Endodermal cell (in vitro differentiated cells): ENCODE measurements around the gene MAST3. TPM values are rescaled to one million over a fixed set of nuclear protein-coding genes. Genes with fewer than 3 reads are reported as not detected.

Source experiments
- DNase-seq: peaks from one replicate; pipeline ENCODE4 v3.0.0-alpha.2; 2017
- H3K27ac ChIP-seq: 2 replicates; pipeline ENCODE4 v1.5.1; 2013; ENCODE audit warnings: mild to moderate bottlenecking, low read depth, low read length, moderate library complexity
- H3K27me3 ChIP-seq: 2 replicates; pipeline ENCODE4 v1.6.1; 2013; ENCODE audit warnings: mild to moderate bottlenecking, low read length, moderate library complexity; ENCODE audit not compliant: insufficient read depth, control insufficient read depth, poor library complexity, severe bottlenecking
- H3K36me3 ChIP-seq: 2 replicates; pipeline ENCODE4 v1.7.0; 2013; ENCODE audit warnings: mild to moderate bottlenecking, low read length, moderate library complexity; ENCODE audit not compliant: control insufficient read depth, insufficient read depth
- H3K4me1 ChIP-seq: one replicate; pipeline ENCODE4 v1.7.0; 2013; ENCODE audit warnings: low read length; ENCODE audit not compliant: control insufficient read depth, insufficient read depth
- H3K4me3 ChIP-seq: 2 replicates; pipeline ENCODE4 v1.5.1; 2013; ENCODE audit warnings: mild to moderate bottlenecking, low read length, moderate library complexity
- H3K9ac ChIP-seq: 2 replicates; pipeline ENCODE4 v1.6.1; 2013; ENCODE audit warnings: mild to moderate bottlenecking, low read length, moderate library complexity; ENCODE audit not compliant: poor library complexity, severe bottlenecking; ENCODE audit errors: extremely low read depth
- H3K9me3 ChIP-seq: 2 replicates; pipeline ENCODE4 v1.6.1; 2013; ENCODE audit warnings: mild to moderate bottlenecking, low read length, moderate library complexity; ENCODE audit not compliant: control insufficient read depth
- H3K27ac Mint-ChIP-seq: 2 replicates; pipeline ENCODE4 v1.8.0; 2020; ENCODE audit warnings: mixed read lengths
- H3K27me3 Mint-ChIP-seq: 2 replicates; pipeline ENCODE4 v1.8.0; 2021; ENCODE audit warnings: mild to moderate bottlenecking, mixed read lengths; ENCODE audit not compliant: insufficient read depth
- H3K36me3 Mint-ChIP-seq: 2 replicates; pipeline ENCODE4 v1.8.0; 2020; ENCODE audit warnings: low read depth, mixed read lengths
- H3K4me1 Mint-ChIP-seq: 2 replicates; pipeline ENCODE4 v1.8.0; 2020; ENCODE audit warnings: mixed read lengths
- H3K4me3 Mint-ChIP-seq: 2 replicates; pipeline ENCODE4 v1.8.0; 2020; ENCODE audit warnings: mild to moderate bottlenecking, moderate library complexity, mixed read lengths
- H3K9me3 Mint-ChIP-seq: 2 replicates; pipeline ENCODE4 v1.8.0; 2020; ENCODE audit warnings: mild to moderate bottlenecking, mixed read lengths
- CTCF ChIP-seq: fragments of 200-600 bp; sonication (generic); conservative IDR thresholded peaks from 2 replicates; pipeline ENCODE4 v1.5.0; 2021; ENCODE audit warnings: antibody characterized with exemption, mild to moderate bottlenecking
- WGBS, 2 experiments: methylation state at CpG; one replicate each; pipeline versions ENCODE4 v1.1.5 to v1.1.7; 2013; ENCODE audit warnings: missing lambda C conversion rate in 2 of 2, mixed read lengths in 1 of 2; ENCODE audit not compliant: insufficient coverage in 1 of 2, insufficient read length in 1 of 2; 5-methylcytosine and 5-hydroxymethylcytosine counted together
- total RNA-seq, 2 donors: library from RNA; stranded (reverse); fragmentation: NEBNext Ultra II Directional in 1 of 2; extraction: Animal tissue kit (Norgen Biotek cat#: 25700) in 1 of 2; gene quantifications; 2 replicates in 1 of 2; 3 replicates in 1 of 2; pipeline ENCODE4 v1.2.1, GENCODE V29; 2021

The MAST3 gene
- total RNA-seq, 2 donors from 2014 or later: 13.0 to 15.1 TPM

DNA sequence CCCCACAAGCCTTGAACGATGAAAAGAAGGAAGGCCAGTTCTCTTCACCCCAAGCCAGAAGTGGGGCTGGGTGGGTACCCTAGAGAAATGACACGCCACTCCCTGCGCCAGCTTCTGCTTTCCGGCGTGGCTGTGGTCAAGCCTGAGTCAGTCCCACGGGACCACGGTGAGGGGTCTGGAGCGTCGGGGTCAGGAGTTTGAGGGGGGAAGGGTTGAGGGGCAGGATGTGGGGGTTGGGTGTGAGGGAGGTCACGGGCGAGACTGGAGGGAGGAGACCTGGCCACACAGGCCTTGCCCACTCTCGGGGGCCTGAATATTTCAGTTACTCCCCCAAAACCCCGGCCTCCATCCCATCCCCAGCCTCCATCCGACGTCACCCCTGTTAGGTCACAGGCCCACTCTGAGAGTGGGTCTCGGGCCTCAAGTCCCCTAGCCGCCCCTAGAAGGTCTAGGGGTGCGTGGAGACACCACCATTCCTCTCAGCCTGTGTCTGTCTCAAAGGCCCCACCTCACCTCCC is 75.5 kb downstream of the MAST3 start:
- no peaks in the 10 kb centered on the region for H3K4me1 Mint-ChIP-seq
- Histone ChIP-seq H3K9me3 (no peaks in the 10 kb centered on the region), H3K36me3 (peaks cover 12% of the 10 kb centered on the region), H3K27ac (no peak overlapping the region), H3K9ac (no peak overlapping the region), H3K4me1 (peaks cover 3% of the 10 kb centered on the region), H3K4me3 (no peak overlapping the region), H3K27me3 (peaks cover 19% of the 10 kb centered on the region)
- 90 to 93% methylated on average over 6 to 18 of the region's 18 CpGs for WGBS, 2 experiments
- peak overlapping the region; percentile 68 for H3K4me3 Mint-ChIP-seq
- no peak for TF ChIP-seq CTCF
- peaks cover 14% of the 10 kb centered on the region for H3K27me3 Mint-ChIP-seq
- H3K9me3 Mint-ChIP-seq: no peaks in the 10 kb centered on the region
- peaks cover 27% of the 10 kb centered on the region for H3K36me3 Mint-ChIP-seq
- H3K27ac Mint-ChIP-seq: no peak overlapping the region
- DNase-seq: no peak

GRCh38 chr19:18173572-18174288 is 76.2 kb downstream of the MAST3 start, which contains the start of gene IFI30:
TSS of gene IFI30 (plus strand) at chr19:18173813. CDS start at chr19:18173842, 29 bp downstream.
- peaks cover 7% of the 10 kb centered on the region for H3K36me3 ChIP-seq
- no peak within 1 kb of the TSS for H3K27ac ChIP-seq
- peak; percentile 17 for TF ChIP-seq CTCF
- H3K9me3 ChIP-seq: no peaks in the 10 kb centered on the region
- Mint-ChIP-seq H3K27me3 (peaks cover 14% of the 10 kb centered on the region), H3K36me3 (peaks cover 24% of the 10 kb centered on the region), H3K27ac (peak within 1 kb of the TSS; percentile 66), H3K9me3 (no peaks in the 10 kb centered on the region), H3K4me1 (no peaks in the 10 kb centered on the region), H3K4me3 (peak within 1 kb of the TSS; percentile 68)
- peaks cover 3% of the 10 kb centered on the region for H3K4me1 ChIP-seq
- no peak within 1 kb of the TSS for H3K9ac ChIP-seq
- peak; percentile 93 for DNase-seq
- 3 to 6% methylated on average over 31 to 47 of the region's 47 CpGs for WGBS, 2 experiments
- H3K27me3 ChIP-seq: peaks cover 19% of the 10 kb centered on the region
- H3K4me3 ChIP-seq: peak within 1 kb of the TSS; percentile 82

- Mint-ChIP-seq H3K27ac (no peak overlapping the region), H3K36me3 (peaks cover 16% of the 10 kb centered on the region), H3K9me3 (no peaks in the 10 kb centered on the region), H3K4me1 (no peaks in the 10 kb centered on the region), H3K4me3 (no peak overlapping the region), H3K27me3 (peaks cover 14% of the 10 kb centered on the region)
- peaks cover 19% of the 10 kb centered on the region for H3K27me3 ChIP-seq
- peaks cover 3% of the 10 kb centered on the region for H3K4me1 ChIP-seq
- H3K9ac ChIP-seq: no peak overlapping the region
- no peak for TF ChIP-seq CTCF
- H3K4me3 ChIP-seq: no peak overlapping the region
- no peaks in the 10 kb centered on the region for H3K36me3 ChIP-seq
- DNase-seq: no peak
- no peaks in the 10 kb centered on the region for H3K9me3 ChIP-seq
- 90 to 92% methylated on average over 8 to 11 of the region's 11 CpGs for WGBS, 2 experiments
- H3K27ac ChIP-seq: no peak overlapping the region
These were observed 77.4 kb downstream of the MAST3 start for GRCh38 chr19:18174983-18175382.
